Adrenal gland (tissue), 5 donors: ENCODE measurements around the gene MOAP1.

Experiments used
- POLR2A ChIP-seq, 2 donors: fragments of 450-650 bp; IDR thresholded peaks; one replicate each; pipeline ENCODE4 v1.6.1; 2017; ENCODE audit warnings: antibody characterized with exemption in 2 of 2, mild to moderate bottlenecking in 2 of 2, moderate library complexity in 1 of 2
- TF ChIP-seq, protein P1 (sequence below), 6 experiments: fragments of 450-650 bp in 4 of 6; fragments of 200-600 bp in 2 of 6; sonication (generic) in 1 of 6; IDR thresholded peaks; 1 replicate in 5 of 6; 2 replicates in 1 of 6; pipeline versions ENCODE4 v1.5.1 to v1.8.0; 2016 to 2021; ENCODE audit warnings: antibody characterized with exemption in 6 of 6, mild to moderate bottlenecking in 2 of 6, moderate library complexity in 1 of 6
- donor health status: DM: no; HTN: no; CAD: no.

DNA sequence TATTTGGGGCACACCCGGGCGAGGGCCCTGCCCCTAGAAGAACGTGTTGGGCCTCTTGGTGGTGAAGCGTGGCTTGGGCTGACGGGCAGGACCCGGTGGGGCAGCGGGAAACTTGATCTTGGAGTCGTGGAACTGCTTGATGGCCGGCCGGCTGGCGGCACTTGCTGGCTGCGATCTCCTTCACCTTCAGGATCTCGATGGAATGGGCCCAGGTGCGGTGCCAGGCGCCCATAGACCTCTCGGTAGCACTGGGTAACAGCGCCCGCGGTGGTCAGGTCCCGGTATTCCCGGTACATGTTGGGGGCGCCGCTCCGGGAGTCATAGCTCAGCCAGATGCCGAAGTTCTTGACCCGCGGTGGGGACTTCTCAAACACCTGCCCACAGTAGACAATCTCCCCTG is 38.9 kb upstream of the MOAP1 start:
- TF ChIP-seq, protein P1, sequence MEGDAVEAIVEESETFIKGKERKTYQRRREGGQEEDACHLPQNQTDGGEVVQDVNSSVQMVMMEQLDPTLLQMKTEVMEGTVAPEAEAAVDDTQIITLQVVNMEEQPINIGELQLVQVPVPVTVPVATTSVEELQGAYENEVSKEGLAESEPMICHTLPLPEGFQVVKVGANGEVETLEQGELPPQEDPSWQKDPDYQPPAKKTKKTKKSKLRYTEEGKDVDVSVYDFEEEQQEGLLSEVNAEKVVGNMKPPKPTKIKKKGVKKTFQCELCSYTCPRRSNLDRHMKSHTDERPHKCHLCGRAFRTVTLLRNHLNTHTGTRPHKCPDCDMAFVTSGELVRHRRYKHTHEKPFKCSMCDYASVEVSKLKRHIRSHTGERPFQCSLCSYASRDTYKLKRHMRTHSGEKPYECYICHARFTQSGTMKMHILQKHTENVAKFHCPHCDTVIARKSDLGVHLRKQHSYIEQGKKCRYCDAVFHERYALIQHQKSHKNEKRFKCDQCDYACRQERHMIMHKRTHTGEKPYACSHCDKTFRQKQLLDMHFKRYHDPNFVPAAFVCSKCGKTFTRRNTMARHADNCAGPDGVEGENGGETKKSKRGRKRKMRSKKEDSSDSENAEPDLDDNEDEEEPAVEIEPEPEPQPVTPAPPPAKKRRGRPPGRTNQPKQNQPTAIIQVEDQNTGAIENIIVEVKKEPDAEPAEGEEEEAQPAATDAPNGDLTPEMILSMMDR (IDR thresholded peaks at IDR 0.05): no peak
- no peak for TF ChIP-seq POLR2A (IDR thresholded peaks at IDR 0.05)
